Esophagus muscularis mucosa (tissue), 3 donors: ENCODE measurements around the gene DNAH6.

Source experiments
- EP300 ChIP-seq: sonication (generic); formaldehyde crosslinking; IDR thresholded peaks from one replicate; pipeline ENCODE4 v1.6.1; 2017; ENCODE audit warnings: antibody characterized with exemption
- TF ChIP-seq, protein P1 (sequence below), 3 experiments: fragments of 200-600 bp in 2 of 3; fragments of 450-650 bp in 1 of 3; sonication (generic) in 2 of 3; IDR thresholded peaks; one replicate each; pipeline ENCODE4 v1.5.1; 2017 to 2019; ENCODE audit warnings: antibody characterized with exemption in 3 of 3, mild to moderate bottlenecking in 2 of 3, moderate library complexity in 1 of 3

DNA sequence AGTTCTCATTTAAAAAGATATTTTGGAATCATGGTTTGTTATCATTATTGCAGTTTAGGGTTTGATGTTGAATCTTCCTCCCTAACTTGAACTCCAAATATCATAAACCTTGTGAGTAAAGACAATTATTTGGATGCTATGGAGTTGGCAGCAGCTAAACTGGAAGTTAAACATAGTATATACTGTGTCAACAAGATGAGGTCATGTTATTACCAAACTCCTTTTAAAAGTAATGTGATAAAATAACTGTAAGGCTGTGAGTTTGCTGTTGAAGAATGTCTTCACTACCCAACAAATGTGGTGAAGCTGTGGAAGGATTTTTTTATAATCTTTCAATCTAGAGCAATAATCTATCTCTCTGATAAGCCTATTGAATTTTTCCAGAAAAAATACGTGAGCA lies 16.0 kb downstream of the DNAH6 start:
- TF ChIP-seq, protein P1, sequence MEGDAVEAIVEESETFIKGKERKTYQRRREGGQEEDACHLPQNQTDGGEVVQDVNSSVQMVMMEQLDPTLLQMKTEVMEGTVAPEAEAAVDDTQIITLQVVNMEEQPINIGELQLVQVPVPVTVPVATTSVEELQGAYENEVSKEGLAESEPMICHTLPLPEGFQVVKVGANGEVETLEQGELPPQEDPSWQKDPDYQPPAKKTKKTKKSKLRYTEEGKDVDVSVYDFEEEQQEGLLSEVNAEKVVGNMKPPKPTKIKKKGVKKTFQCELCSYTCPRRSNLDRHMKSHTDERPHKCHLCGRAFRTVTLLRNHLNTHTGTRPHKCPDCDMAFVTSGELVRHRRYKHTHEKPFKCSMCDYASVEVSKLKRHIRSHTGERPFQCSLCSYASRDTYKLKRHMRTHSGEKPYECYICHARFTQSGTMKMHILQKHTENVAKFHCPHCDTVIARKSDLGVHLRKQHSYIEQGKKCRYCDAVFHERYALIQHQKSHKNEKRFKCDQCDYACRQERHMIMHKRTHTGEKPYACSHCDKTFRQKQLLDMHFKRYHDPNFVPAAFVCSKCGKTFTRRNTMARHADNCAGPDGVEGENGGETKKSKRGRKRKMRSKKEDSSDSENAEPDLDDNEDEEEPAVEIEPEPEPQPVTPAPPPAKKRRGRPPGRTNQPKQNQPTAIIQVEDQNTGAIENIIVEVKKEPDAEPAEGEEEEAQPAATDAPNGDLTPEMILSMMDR (IDR thresholded peaks at IDR 0.05) = no peak
- TF ChIP-seq EP300 = no peak
